ENCODE results near the gene EFEMP2.
A peak's percentile ranks its signal among the peaks of the same experiment; 100 is the strongest.
"Not testable (repeated sequence)": the region's sequence is repeated elsewhere in the genome, so short reads cannot be mapped to it uniquely, and the experiment has no call there.

The EFEMP2 gene

GRCh38 chr11:65847746-65848145 is 24.9 kb downstream of the EFEMP2 start:
- Mint-ChIP-seq H3K4me3 (no peak overlapping the region), H3K4me1 (peaks cover 14% of the 10 kb centered on the region), H3K9me3 (peaks cover 4% of the 10 kb centered on the region), H3K36me3 (ENCODE audit: low read depth) (peaks cover 13% of the 10 kb centered on the region), H3K27ac (no peak overlapping the region), H3K27me3 (ENCODE audit: low read depth, poor library complexity) (peaks cover 17% of the 10 kb centered on the region)
- DNase-seq: no peak
- no peak for TF ChIP-seq CTCF (IDR thresholded peaks at IDR 0.05)

- peaks cover 22% of the 10 kb centered on the region for H3K27me3 Mint-ChIP-seq (ENCODE audit: low read depth, poor library complexity)
- H3K9me3 Mint-ChIP-seq: no peaks in the 10 kb centered on the region
- no peak for TF ChIP-seq CTCF (IDR thresholded peaks at IDR 0.05)
- no peak overlapping the region for H3K4me3 Mint-ChIP-seq
- H3K4me1 Mint-ChIP-seq: peaks cover 4% of the 10 kb centered on the region
- H3K36me3 Mint-ChIP-seq (ENCODE audit: low read depth): no peaks in the 10 kb centered on the region
- H3K27ac Mint-ChIP-seq: no peak overlapping the region
- DNase-seq: no peak
These were observed 28.2 kb downstream of the EFEMP2 start for GRCh38 chr11:65844231-65844872.

- H3K27ac Mint-ChIP-seq: no peak overlapping the region
- H3K9me3 Mint-ChIP-seq: no peaks in the 10 kb centered on the region
- TF ChIP-seq CTCF (IDR thresholded peaks at IDR 0.05): no peak
- peaks cover 22% of the 10 kb centered on the region for H3K27me3 Mint-ChIP-seq (ENCODE audit: low read depth, poor library complexity)
- H3K4me1 Mint-ChIP-seq: no peaks in the 10 kb centered on the region
- H3K36me3 Mint-ChIP-seq (ENCODE audit: low read depth): no peaks in the 10 kb centered on the region
- DNase-seq: no peak
- no peak overlapping the region for H3K4me3 Mint-ChIP-seq
These were observed 28.8 kb downstream of the EFEMP2 start for GRCh38 chr11:65843811-65844210.

GRCh38 chr11:65842144-65842543 is 30.5 kb downstream of the EFEMP2 start:
- no peak overlapping the region for H3K4me3 Mint-ChIP-seq
- H3K27me3 Mint-ChIP-seq (ENCODE audit: low read depth, poor library complexity): peaks cover 16% of the 10 kb centered on the region
- TF ChIP-seq CTCF (IDR thresholded peaks at IDR 0.05): no peak
- H3K4me1 Mint-ChIP-seq: no peaks in the 10 kb centered on the region
- no peak for DNase-seq
- no peaks in the 10 kb centered on the region for H3K36me3 Mint-ChIP-seq (ENCODE audit: low read depth)
- H3K9me3 Mint-ChIP-seq: peaks cover 1% of the 10 kb centered on the region
- no peak overlapping the region for H3K27ac Mint-ChIP-seq

- H3K4me1 Mint-ChIP-seq: peaks cover 21% of the 10 kb centered on the region
- no peaks in the 10 kb centered on the region for H3K36me3 Mint-ChIP-seq (ENCODE audit: low read depth)
- no peak for TF ChIP-seq CTCF (IDR thresholded peaks at IDR 0.05)
- peaks cover 24% of the 10 kb centered on the region for H3K27me3 Mint-ChIP-seq (ENCODE audit: low read depth, poor library complexity)
- no peak overlapping the region for H3K27ac Mint-ChIP-seq
- H3K4me3 Mint-ChIP-seq: no peak overlapping the region
- H3K9me3 Mint-ChIP-seq: peaks cover 7% of the 10 kb centered on the region
- DNase-seq: no peak
These were observed 38.4 kb downstream of the EFEMP2 start for GRCh38 chr11:65834202-65834601.

- TF ChIP-seq CTCF (IDR thresholded peaks at IDR 0.05): no peak
- peak; percentile 97 for DNase-seq
- peaks cover 21% of the 10 kb centered on the region for H3K4me1 Mint-ChIP-seq
- no peak within 1 kb of the TSS for H3K27ac Mint-ChIP-seq
- H3K27me3 Mint-ChIP-seq (ENCODE audit: low read depth, poor library complexity): peaks cover 24% of the 10 kb centered on the region
- H3K4me3 Mint-ChIP-seq: no peak within 1 kb of the TSS
- H3K36me3 Mint-ChIP-seq (ENCODE audit: low read depth): no peaks in the 10 kb centered on the region
- peaks cover 7% of the 10 kb centered on the region for H3K9me3 Mint-ChIP-seq
These were observed 39.1 kb downstream of the EFEMP2 start, which contains the start of gene SNX32 for GRCh38 chr11:65833297-65834030. SNX32 (plus strand) TSS chr11:65833963; CDS start chr11:65834066, 103 bp downstream.

- peak overlapping the region; percentile 16 for H3K4me3 Mint-ChIP-seq
These were observed 40.4 kb downstream of the EFEMP2 start for GRCh38 chr11:65832231-65832630.

More at GRCh38 chr11:65832231-65832630, 40.4 kb downstream of the EFEMP2 start:
- Mint-ChIP-seq H3K4me1 (peaks cover 21% of the 10 kb centered on the region), H3K27me3 (ENCODE audit: low read depth, poor library complexity) (peaks cover 21% of the 10 kb centered on the region)
- H3K27ac Mint-ChIP-seq; H3K36me3 Mint-ChIP-seq (ENCODE audit: low read depth); DNase-seq; H3K9me3 Mint-ChIP-seq: not testable (repeated sequence)
